Measurements from ENCODE around the gene ZNF407. TPM values are rescaled to one million over a fixed set of nuclear protein-coding genes. Genes with fewer than 3 reads are reported as not detected.

ZNF407 gene
- total RNA-seq, 1 experiment from 2014 or later, result 15.9 TPM

GRCh38 chr18:74788657-74789056 lies 191.0 kb downstream of the ZNF407 start:
- BruUV-seq (replicated peaks), result no TSS peak
- ChIA-PET POLR2A (ENCODE audit: low non-redundant PET) (no interaction called here), CTCF (no interaction called here)
- H3K4me1 ChIP-seq (ENCODE audit: insufficient read depth, low read length, poor library complexity, severe bottlenecking), result no peaks in the 10 kb centered on the region
- no peak overlapping the region for H3K27ac ChIP-seq (ENCODE audit: low read depth, low read length, poor library complexity, severe bottlenecking)
- H3K9me3 ChIP-seq (ENCODE audit: low read depth, low read length, poor library complexity, severe bottlenecking), result no peaks in the 10 kb centered on the region
- no peak overlapping the region for H3K4me3 ChIP-seq (ENCODE audit: low read depth, low read length, poor library complexity, severe bottlenecking)
- intact Hi-C loops (cut with micrococcal nuclease; ENCODE audit: unreplicated experiment), result no loop called here
- H3K27me3 ChIP-seq (replicated peaks; ENCODE audit: insufficient read depth, low read depth, low read length, poor library complexity), result no peaks in the 10 kb centered on the region
- TF ChIP-seq CTCF (conservative IDR thresholded peaks at IDR 0.05; ENCODE audit: low read depth, low read length), result no peak
- TF ChIP-seq EZH2 (IDR thresholded peaks at IDR 0.05; ENCODE audit: borderline replicate concordance, low read depth, low read length, poor library complexity, severe bottlenecking), result no peak
- no peak for DNase-seq (ENCODE audit: low spot score)
- H3K36me3 ChIP-seq (ENCODE audit: insufficient read depth, low read length, poor library complexity, severe bottlenecking), result no peaks in the 10 kb centered on the region

GRCh38 chr18:74789078-74789477 lies 191.4 kb downstream of the ZNF407 start:
- H3K27ac ChIP-seq (ENCODE audit: low read depth, low read length, poor library complexity, severe bottlenecking), result no peak overlapping the region
- no TSS peak for BruUV-seq (replicated peaks)

GRCh38 chr18:74790451-74790850 lies 192.8 kb downstream of the ZNF407 start:
- Histone ChIP-seq H3K9me3 (ENCODE audit: low read depth, low read length, poor library complexity, severe bottlenecking) (no peaks in the 10 kb centered on the region), H3K4me1 (ENCODE audit: insufficient read depth, low read length, poor library complexity, severe bottlenecking) (no peaks in the 10 kb centered on the region), H3K36me3 (ENCODE audit: insufficient read depth, low read length, poor library complexity, severe bottlenecking) (no peaks in the 10 kb centered on the region), H3K4me3 (ENCODE audit: low read depth, low read length, poor library complexity, severe bottlenecking) (no peak overlapping the region), H3K27ac (ENCODE audit: low read depth, low read length, poor library complexity, severe bottlenecking) (no peak overlapping the region), H3K27me3 (replicated peaks; ENCODE audit: insufficient read depth, low read depth, low read length, poor library complexity) (no peaks in the 10 kb centered on the region)
- DNase-seq (ENCODE audit: low spot score), result no peak
- CTCF ChIA-PET, result no interaction called here
- no TSS peak for BruUV-seq (replicated peaks)
- intact Hi-C loops (cut with micrococcal nuclease; ENCODE audit: unreplicated experiment), result no loop called here
- TF ChIP-seq CTCF (conservative IDR thresholded peaks at IDR 0.05; ENCODE audit: low read depth, low read length), result no peak
- no peak for TF ChIP-seq EZH2 (IDR thresholded peaks at IDR 0.05; ENCODE audit: borderline replicate concordance, low read depth, low read length, poor library complexity, severe bottlenecking)
- POLR2A ChIA-PET (ENCODE audit: low non-redundant PET), result no interaction called here

More at GRCh38 chr18:74789078-74789477, 191.4 kb downstream of the ZNF407 start:
- intact Hi-C loops (cut with micrococcal nuclease; ENCODE audit: unreplicated experiment), result no loop called here
- Histone ChIP-seq H3K4me1 (ENCODE audit: insufficient read depth, low read length, poor library complexity, severe bottlenecking) (no peaks in the 10 kb centered on the region), H3K27me3 (replicated peaks; ENCODE audit: insufficient read depth, low read depth, low read length, poor library complexity) (no peaks in the 10 kb centered on the region), H3K36me3 (ENCODE audit: insufficient read depth, low read length, poor library complexity, severe bottlenecking) (no peaks in the 10 kb centered on the region), H3K4me3 (ENCODE audit: low read depth, low read length, poor library complexity, severe bottlenecking) (no peak overlapping the region), H3K9me3 (ENCODE audit: low read depth, low read length, poor library complexity, severe bottlenecking) (no peaks in the 10 kb centered on the region)
- DNase-seq (ENCODE audit: low spot score), result no peak
- POLR2A ChIA-PET (ENCODE audit: low non-redundant PET), result no interaction called here
- CTCF ChIA-PET, result no interaction called here
- TF ChIP-seq EZH2 (IDR thresholded peaks at IDR 0.05; ENCODE audit: borderline replicate concordance, low read depth, low read length, poor library complexity, severe bottlenecking), result no peak
- no peak for TF ChIP-seq CTCF (conservative IDR thresholded peaks at IDR 0.05; ENCODE audit: low read depth, low read length)

All from A673 (cell line).